Measurements from ENCODE around the gene MRAP.

MRAP gene

GRCh38 chr21:32340863-32341848, 42.5 kb downstream of the MRAP start:
- no peaks in the 10 kb centered on the region for H3K9me2 ChIP-seq (replicated peaks; ENCODE audit: control insufficient read depth, low read length)
- H3F3A ChIP-seq (ENCODE audit: control insufficient read depth, insufficient read depth): no peaks in the 10 kb centered on the region
- H3K27ac ChIP-seq (ENCODE audit: low read depth, low read length): no peak overlapping the region
- H3K79me2 ChIP-seq (ENCODE audit: control insufficient read depth, low read length): no peaks in the 10 kb centered on the region
- no peaks in the 10 kb centered on the region for H3K27me3 ChIP-seq (ENCODE audit: control insufficient read depth, low read length)
- no peak overlapping the region for H3K4me3 ChIP-seq (ENCODE audit: low read length)
- peaks cover 15% of the 10 kb centered on the region for H3K9me3 ChIP-seq (ENCODE audit: control insufficient read depth, insufficient read depth, low read length)
- no peak overlapping the region for H3K4me2 ChIP-seq (ENCODE audit: low read length)
- no peaks in the 10 kb centered on the region for H3K4me1 ChIP-seq (ENCODE audit: control insufficient read depth, low read length)
- no peak for TF ChIP-seq EZH2phosphoT487 (IDR thresholded peaks at IDR 0.05; ENCODE audit: borderline replicate concordance, low read length)
- no peak for TF ChIP-seq CTCF (IDR thresholded peaks at IDR 0.05; ENCODE audit: low read depth, low read length, poor library complexity, severe bottlenecking)
- H3K36me3 ChIP-seq (ENCODE audit: control insufficient read depth, low read length): peaks cover 82% of the 10 kb centered on the region
- H4K20me1 ChIP-seq (ENCODE audit: control insufficient read depth, insufficient read depth, low read depth, low read length): no peaks in the 10 kb centered on the region

- Histone ChIP-seq H3K4me1 (ENCODE audit: control insufficient read depth, low read length) (no peaks in the 10 kb centered on the region), H3K4me3 (ENCODE audit: low read length) (no peak overlapping the region), H3K79me2 (ENCODE audit: control insufficient read depth, low read length) (no peaks in the 10 kb centered on the region), H3K4me2 (ENCODE audit: low read length) (no peak overlapping the region), H3K27me3 (ENCODE audit: control insufficient read depth, low read length) (no peaks in the 10 kb centered on the region), H3K9me2 (replicated peaks; ENCODE audit: control insufficient read depth, low read length) (no peaks in the 10 kb centered on the region), H3K9me3 (ENCODE audit: control insufficient read depth, insufficient read depth, low read length) (peaks cover 25% of the 10 kb centered on the region), H3K36me3 (ENCODE audit: control insufficient read depth, low read length) (peaks cover 97% of the 10 kb centered on the region), H3K27ac (ENCODE audit: low read depth, low read length) (no peak overlapping the region), H3F3A (ENCODE audit: control insufficient read depth, insufficient read depth) (no peaks in the 10 kb centered on the region), H4K20me1 (ENCODE audit: control insufficient read depth, insufficient read depth, low read depth, low read length) (no peaks in the 10 kb centered on the region)
- no peak for TF ChIP-seq CTCF (IDR thresholded peaks at IDR 0.05; ENCODE audit: low read depth, low read length, poor library complexity, severe bottlenecking)
- TF ChIP-seq EZH2phosphoT487 (IDR thresholded peaks at IDR 0.05; ENCODE audit: borderline replicate concordance, low read length): no peak
These were observed 48.3 kb downstream of the MRAP start for GRCh38 chr21:32346951-32347350.

GRCh38 chr21:32347351-32347750, 48.7 kb downstream of the MRAP start:
- Histone ChIP-seq H3K4me2 (ENCODE audit: low read length) (no peak overlapping the region), H3K27me3 (ENCODE audit: control insufficient read depth, low read length) (no peaks in the 10 kb centered on the region), H3K9me3 (ENCODE audit: control insufficient read depth, insufficient read depth, low read length) (peaks cover 25% of the 10 kb centered on the region), H4K20me1 (ENCODE audit: control insufficient read depth, insufficient read depth, low read depth, low read length) (no peaks in the 10 kb centered on the region), H3K79me2 (ENCODE audit: control insufficient read depth, low read length) (no peaks in the 10 kb centered on the region), H3K4me3 (ENCODE audit: low read length) (no peak overlapping the region), H3K36me3 (ENCODE audit: control insufficient read depth, low read length) (peaks cover 98% of the 10 kb centered on the region), H3K27ac (ENCODE audit: low read depth, low read length) (no peak overlapping the region), H3F3A (ENCODE audit: control insufficient read depth, insufficient read depth) (no peaks in the 10 kb centered on the region), H3K9me2 (replicated peaks; ENCODE audit: control insufficient read depth, low read length) (no peaks in the 10 kb centered on the region), H3K4me1 (ENCODE audit: control insufficient read depth, low read length) (no peaks in the 10 kb centered on the region)
- TF ChIP-seq CTCF (IDR thresholded peaks at IDR 0.05; ENCODE audit: low read depth, low read length, poor library complexity, severe bottlenecking): no peak
- no peak for TF ChIP-seq EZH2phosphoT487 (IDR thresholded peaks at IDR 0.05; ENCODE audit: borderline replicate concordance, low read length)
